GM12891 (cell line): ENCODE measurements around the gene GDF11.

Experiments
- PAX5 ChIP-seq: IDR thresholded peaks from 2 replicates; pipeline ENCODE4 v1.6.1; 2011; ENCODE audit warnings: low read length, moderate library complexity, mild to moderate bottlenecking; ENCODE audit not compliant: insufficient read depth, severe bottlenecking
- POLR2A ChIP-seq: IDR thresholded peaks from 2 replicates; pipeline ENCODE4 v1.6.1; 2011; ENCODE audit warnings: low read depth, low read length, control low read depth

GRCh38 chr12:55700255-55701018 lies 42.5 kb upstream of the GDF11 start:
- TF ChIP-seq POLR2A (no peak), PAX5 (no peak)
